ENCODE measurements around the gene PEG3.

DNA sequence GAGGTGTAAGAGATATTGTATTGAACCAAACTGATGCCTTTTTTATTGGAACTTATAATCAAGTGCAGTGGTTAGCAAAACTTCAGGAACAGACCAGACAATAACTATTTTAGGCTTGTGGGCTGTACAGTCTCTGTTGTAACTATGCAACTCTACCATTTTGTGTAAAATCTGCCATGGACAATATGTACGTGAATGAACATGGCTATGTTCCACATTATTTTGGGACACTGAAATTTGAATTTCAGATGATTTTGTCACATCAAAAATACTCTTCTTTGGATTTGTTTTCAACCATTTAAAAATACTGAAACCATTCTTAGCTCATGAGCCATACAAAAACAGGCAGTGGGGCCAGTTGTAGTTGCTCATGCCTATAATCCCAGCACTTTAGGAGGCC lies 27.9 kb upstream of the PEG3 start:
- TF ChIP-seq EZH2 (IDR thresholded peaks at IDR 0.05; ENCODE audit: low read length, missing control alignments) (no peak), CTCF (conservative IDR thresholded peaks at IDR 0.05 in 1 of 2, IDR thresholded peaks at IDR 0.05 in 1 of 2; ENCODE audit: low read depth in 1 of 2, low read length in 2 of 2) (no peak)
